ENCODE measurements around the gene DIDO1. TPM values are rescaled to one million over a fixed set of nuclear protein-coding genes. Genes with fewer than 3 reads are reported as not detected.
A peak's percentile ranks its signal among the peaks of the same experiment; 100 is the strongest.

DIDO1 gene
- total and polyA plus RNA-seq, 2 of the 13 experiments (the other 11 are each of a cell fraction or from before 2014, with no cell fraction given), result 75.0 to 75.1 TPM

GRCh38 chr20:62928246-62928939, 2.1 kb upstream of the DIDO1 start:
- Histone ChIP-seq H3K4me2 (ENCODE audit: low read depth, low read length) (peak overlapping the region; percentile 22), H2AFZ (ENCODE audit: low read length) (no peak overlapping the region), H3K4me3 (replicated peaks in 1 of 3; ENCODE audit: insufficient read depth in 1 of 3, low read depth in 2 of 3, low read length in 3 of 3) (0 out of 6 replicates have a peak overlapping the region, but pooled peaks of 1 of the 3 experiments have one; percentile 15), H3K36me3 (replicated peaks in 1 of 2; ENCODE audit: control insufficient read depth in 1 of 2, insufficient read depth in 2 of 2, low read length in 2 of 2) (peaks cover 3 to 15% of the 10 kb centered on the region in 2 experiments; a peak in 3 of 5 replicates), H3K79me2 (ENCODE audit: insufficient read depth, low read length) (peaks cover 99% of the 10 kb centered on the region), H3K9ac (ENCODE audit: insufficient read depth, low read depth, low read length) (0 out of 2 replicates have a peak overlapping the region, but pooled peaks have one; percentile 7), H3K27me3 (ENCODE audit: control insufficient read depth in 1 of 2, insufficient read depth in 2 of 2, low read length in 2 of 2) (peaks cover 0 to 5% of the 10 kb centered on the region in 2 experiments; a peak in 1 of 5 replicates), H3K27ac (ENCODE audit: extremely low read length, insufficient read depth, low read length) (peak overlapping the region; percentile 33), H4K20me1 (ENCODE audit: insufficient read depth, low read length) (peaks cover 66% of the 10 kb centered on the region), H3K4me1 (ENCODE audit: insufficient read depth, low read length) (peaks cover 65% of the 10 kb centered on the region), H3K9me3 (ENCODE audit: low read length) (no peaks in the 10 kb centered on the region)
- TF ChIP-seq ZNF564 (CRISPR knock-in tag; IDR thresholded peaks at IDR 0.05) (no peak), ZNF232 (CRISPR knock-in tag; IDR thresholded peaks at IDR 0.05; ENCODE audit: borderline replicate concordance) (0 out of 2 replicates have a peak, but pooled peaks have one; percentile 16)
- FAIRE-seq, result no peak
- WGBS (ENCODE audit: low lambda C conversion rate), result 90% methylated on average over 14 of the region's 14 CpGs
- no peak for DNase-seq (ENCODE audit: low spot score)
- POLR2A ChIA-PET, result interaction anchor here (1.0 to 6.4 kb wide), 4 partner anchors 9 to 44 kb away, joined by 3 to 118 read pairs (median 49); partner anchors contain the start of genes GID8 and SLC17A9
- CTCF ChIA-PET (ENCODE audit: low intra/inter-chr PET ratio, low total read pairs), result no interaction called here
- ATAC-seq, result no peak
- intact Hi-C loops (cut with micrococcal nuclease; ENCODE audit: unreplicated experiment), result no loop called here
- in situ Hi-C loops (cut with HindIII; ENCODE audit: extremely low pct_ligation_motif_present, low pct_unique_long_range_greater_than_20kb), result no loop called here
- no TSS peak for BruUV-seq (replicated peaks)

DNA sequence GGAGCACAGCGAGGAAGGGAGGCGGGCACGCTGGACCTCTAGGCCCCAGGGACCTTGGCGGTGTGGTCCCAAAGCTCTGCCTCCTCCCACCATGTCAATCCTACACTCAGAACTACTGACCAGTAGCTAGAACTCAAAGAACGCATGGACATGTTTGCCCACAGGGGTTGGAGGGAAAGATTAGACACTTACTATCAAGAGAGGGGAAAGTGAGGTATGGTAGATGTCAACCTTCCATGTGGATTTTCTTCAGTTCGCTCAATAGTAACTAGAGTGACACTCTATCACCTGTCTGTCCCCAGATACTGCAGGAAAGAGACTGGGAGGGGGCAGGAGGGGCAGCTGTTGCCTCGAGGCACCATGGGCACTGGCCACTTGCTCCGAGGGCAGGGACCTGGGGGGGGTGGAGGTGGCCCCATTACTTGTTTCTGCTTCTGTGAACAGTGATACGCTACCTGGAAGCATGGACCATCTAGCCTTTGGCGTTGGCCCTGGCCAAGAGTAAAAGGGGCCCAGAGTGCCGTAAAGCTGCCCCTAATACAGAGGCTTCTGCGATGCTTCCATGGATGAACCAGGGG, 912 bp upstream of the DIDO1 start:
- Histone ChIP-seq H3K9ac (ENCODE audit: insufficient read depth, low read depth, low read length) (peak overlapping the region; percentile 98), H3K4me1 (ENCODE audit: insufficient read depth, low read length) (peaks cover 65% of the 10 kb centered on the region), H4K20me1 (ENCODE audit: insufficient read depth, low read length) (peaks cover 63% of the 10 kb centered on the region), H3K9me3 (ENCODE audit: low read length) (no peaks in the 10 kb centered on the region), H3K79me2 (ENCODE audit: insufficient read depth, low read length) (peaks cover 99% of the 10 kb centered on the region), H3K4me2 (ENCODE audit: low read depth, low read length) (peak overlapping the region; percentile 85), H3K36me3 (replicated peaks in 1 of 2; ENCODE audit: control insufficient read depth in 1 of 2, insufficient read depth in 2 of 2, low read length in 2 of 2) (peaks cover 1 to 15% of the 10 kb centered on the region in 2 experiments; a peak in 2 of 5 replicates), H3K27ac (ENCODE audit: extremely low read length, insufficient read depth, low read length) (peak overlapping the region; percentile 90), H2AFZ (ENCODE audit: low read length) (no peak overlapping the region), H3K4me3 (replicated peaks in 1 of 3; ENCODE audit: insufficient read depth in 1 of 3, low read depth in 2 of 3, low read length in 3 of 3) (peak overlapping the region; percentile 87 to 99 (median 97)), H3K27me3 (ENCODE audit: control insufficient read depth in 1 of 2, insufficient read depth in 2 of 2, low read length in 2 of 2) (peaks cover 0 to 5% of the 10 kb centered on the region in 2 experiments; a peak in 1 of 5 replicates)
- POLR2A ChIA-PET, result interaction anchor here (0.7 to 6.4 kb wide), 9 partner anchors 10 to 303 kb away, joined by 3 to 118 read pairs (median 5); partner anchors contain the start of genes GID8 and SLC17A9
- in situ Hi-C loops (cut with HindIII; ENCODE audit: extremely low pct_ligation_motif_present, low pct_unique_long_range_greater_than_20kb) (no loop called here), intact Hi-C loops (cut with micrococcal nuclease; ENCODE audit: unreplicated experiment) (loop anchor here (1.0 kb wide), 1 partner anchor 8 kb away; no protein-coding TSS in a partner anchor)
- FAIRE-seq (no peak), DNase-seq (ENCODE audit: low spot score) (peak; percentile 30), ATAC-seq (peak; percentile 28)
- no TSS peak for BruUV-seq (replicated peaks)
- 57% methylated on average over 11 of the region's 12 CpGs for WGBS (ENCODE audit: low lambda C conversion rate)
- CTCF ChIA-PET (ENCODE audit: low intra/inter-chr PET ratio, low total read pairs), result interaction anchor here (2.0 kb wide), 1 partner anchor 27 kb away, joined by 6 read pairs; no protein-coding TSS in a partner anchor
- no peak for TF ChIP-seq ZNF557 (CRISPR knock-in tag; IDR thresholded peaks at IDR 0.05)
- TF ChIP-seq ZNF441 (CRISPR knock-in tag; IDR thresholded peaks at IDR 0.05; ENCODE audit: borderline replicate concordance), result 0 out of 2 replicates have a peak, but pooled peaks have one; percentile 27
- 0 out of 2 replicates have a peak, but pooled peaks have one; percentile 3 for TF ChIP-seq CC2D1A (CRISPR knock-in tag; IDR thresholded peaks at IDR 0.05)
- no peak for TF ChIP-seq PHF8 (CRISPR knock-in tag; IDR thresholded peaks at IDR 0.05)
- TF ChIP-seq FUBP1 (CRISPR knock-in tag; IDR thresholded peaks at IDR 0.05; ENCODE audit: borderline replicate concordance), result no peak
- TF ChIP-seq, protein P1, sequence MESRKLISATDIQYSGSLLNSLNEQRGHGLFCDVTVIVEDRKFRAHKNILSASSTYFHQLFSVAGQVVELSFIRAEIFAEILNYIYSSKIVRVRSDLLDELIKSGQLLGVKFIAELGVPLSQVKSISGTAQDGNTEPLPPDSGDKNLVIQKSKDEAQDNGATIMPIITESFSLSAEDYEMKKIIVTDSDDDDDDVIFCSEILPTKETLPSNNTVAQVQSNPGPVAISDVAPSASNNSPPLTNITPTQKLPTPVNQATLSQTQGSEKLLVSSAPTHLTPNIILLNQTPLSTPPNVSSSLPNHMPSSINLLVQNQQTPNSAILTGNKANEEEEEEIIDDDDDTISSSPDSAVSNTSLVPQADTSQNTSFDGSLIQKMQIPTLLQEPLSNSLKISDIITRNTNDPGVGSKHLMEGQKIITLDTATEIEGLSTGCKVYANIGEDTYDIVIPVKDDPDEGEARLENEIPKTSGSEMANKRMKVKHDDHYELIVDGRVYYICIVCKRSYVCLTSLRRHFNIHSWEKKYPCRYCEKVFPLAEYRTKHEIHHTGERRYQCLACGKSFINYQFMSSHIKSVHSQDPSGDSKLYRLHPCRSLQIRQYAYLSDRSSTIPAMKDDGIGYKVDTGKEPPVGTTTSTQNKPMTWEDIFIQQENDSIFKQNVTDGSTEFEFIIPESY (CRISPR knock-in tag; IDR thresholded peaks at IDR 0.05), result peak; percentile 50; the same call in 1 of the 2 replicates
- 0 out of 2 replicates have a peak, but pooled peaks have one; percentile 23 for TF ChIP-seq SP4 (CRISPR knock-in tag; IDR thresholded peaks at IDR 0.05)
- no peak for TF ChIP-seq ZNF468 (CRISPR knock-in tag; IDR thresholded peaks at IDR 0.05)
- peak; percentile 9 for TF ChIP-seq ZNF883 (CRISPR knock-in tag; IDR thresholded peaks at IDR 0.05; ENCODE audit: not compliant biosample characterization)
- TF ChIP-seq PITX1 (CRISPR knock-in tag; IDR thresholded peaks at IDR 0.05), result no peak

Data from HepG2 (cell line).